ENCODE results near the gene VSTM2L.

Gene VSTM2L

DNA sequence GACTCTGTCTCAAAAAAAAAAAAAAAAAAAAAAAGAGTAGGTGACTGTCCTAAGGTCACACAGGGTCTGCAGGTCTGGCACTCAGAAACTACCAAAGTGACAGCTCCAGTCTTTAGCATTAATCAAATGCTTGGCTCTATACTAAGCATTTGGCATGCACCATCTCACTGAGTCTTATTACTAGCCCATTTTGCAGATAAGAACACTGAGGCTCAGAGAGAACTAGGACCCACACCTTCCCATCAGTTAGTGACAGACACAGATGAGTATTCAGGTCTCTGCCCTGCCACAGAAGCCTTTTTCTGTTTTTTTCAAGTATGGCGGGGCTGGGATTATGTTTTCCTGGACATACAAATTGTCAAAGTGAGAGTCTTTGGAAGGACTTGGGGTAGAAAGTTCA lies 23.1 kb upstream of the VSTM2L start:
- DNase-seq: no peak

- no peak for DNase-seq
Measured at GRCh38 chr20:37880726-37881591, 22.0 kb upstream of the VSTM2L start.

GRCh38 chr20:37881601-37882343 lies 21.2 kb upstream of the VSTM2L start:
- DNase-seq: no peak

DNA sequence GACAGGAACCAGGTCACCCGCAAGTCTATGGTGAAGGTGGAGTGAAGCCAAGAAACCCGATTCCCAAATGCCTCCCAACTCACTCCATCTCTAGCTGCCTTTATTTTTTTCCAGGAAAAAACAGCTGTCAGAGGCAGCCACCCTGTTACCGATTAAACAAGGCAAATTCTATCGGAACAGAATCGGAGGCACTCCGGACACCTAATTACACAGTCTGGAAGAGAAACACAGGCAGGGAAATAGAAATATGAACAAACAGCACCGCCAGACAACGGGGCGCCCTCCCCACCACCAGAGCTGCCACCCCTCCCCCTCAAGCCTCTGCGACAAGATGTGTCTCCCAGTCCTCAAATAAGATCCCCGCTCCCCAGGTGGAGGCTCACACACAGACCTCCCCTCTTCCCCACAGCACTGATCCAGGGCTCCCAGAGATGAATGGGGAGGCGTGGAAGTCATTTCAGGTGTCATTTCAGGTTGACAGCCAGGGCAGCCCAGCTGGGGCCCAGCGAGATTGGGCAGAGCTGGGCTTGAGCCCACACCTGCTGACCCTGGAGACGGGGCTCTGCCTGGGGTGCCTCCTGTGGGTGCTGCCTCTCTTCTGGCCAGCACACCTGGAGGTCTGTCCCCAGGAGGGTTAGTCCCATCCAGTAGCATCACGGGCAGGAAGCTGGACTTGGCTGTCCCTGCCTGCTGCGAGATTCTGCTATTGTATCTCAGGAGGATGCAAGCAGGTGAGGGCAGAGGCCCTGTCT lies 19.8 kb upstream of the VSTM2L start:
- no peak for DNase-seq

- DNase-seq: no peak
Measured at GRCh38 chr20:37885042-37885441, 17.9 kb upstream of the VSTM2L start.

DNA sequence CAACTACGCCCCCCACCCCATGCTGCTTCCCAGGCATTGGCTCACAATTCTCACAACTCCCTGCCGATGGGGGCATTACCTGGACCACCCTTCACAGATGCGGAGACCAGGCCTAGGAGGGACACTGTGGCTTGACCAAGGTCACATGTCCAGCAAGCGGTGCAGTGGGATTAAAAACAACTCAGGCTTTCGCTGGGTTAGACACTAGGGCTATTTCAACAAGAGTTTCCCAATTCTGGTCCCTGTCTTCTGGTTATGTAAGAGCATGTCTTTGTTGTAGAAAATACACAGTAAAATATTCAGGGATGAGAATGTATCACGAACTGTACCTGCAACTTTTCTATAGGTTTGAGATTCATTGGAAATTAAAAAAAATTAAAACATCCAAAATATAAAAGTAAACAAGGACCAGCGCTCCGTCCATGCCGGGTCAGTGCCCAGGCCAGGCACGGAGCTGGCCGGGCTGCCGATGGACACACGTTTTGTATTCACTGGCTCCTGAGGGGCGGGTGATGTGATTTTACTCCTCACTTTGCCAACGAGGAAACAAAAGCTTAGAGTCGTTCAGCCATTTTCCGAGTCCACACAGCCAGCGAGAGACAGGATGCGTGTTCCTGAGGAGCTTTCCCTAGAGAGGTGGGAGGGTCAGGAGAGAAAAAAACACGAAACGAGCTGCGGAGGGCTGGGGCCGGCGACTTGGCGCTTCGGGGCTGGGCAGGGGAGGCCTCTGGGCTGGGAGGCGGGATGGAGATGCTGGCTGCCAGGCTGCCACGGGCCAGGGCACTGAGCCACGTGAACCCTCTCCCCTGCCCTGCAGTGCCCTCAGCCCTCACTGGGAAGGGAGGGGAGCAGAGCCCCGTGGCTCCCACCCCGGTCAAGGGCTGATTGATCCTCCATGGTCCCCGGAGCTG lies 17.1 kb upstream of the VSTM2L start:
- no peak for DNase-seq

GRCh38 chr20:37886851-37887297 lies 16.1 kb upstream of the VSTM2L start:
- no peak for DNase-seq

- DNase-seq: no peak
Measured at GRCh38 chr20:37888641-37889040, 14.3 kb upstream of the VSTM2L start.

- no peak for DNase-seq
Measured at GRCh38 chr20:37890108-37890507, 12.8 kb upstream of the VSTM2L start.

DNA sequence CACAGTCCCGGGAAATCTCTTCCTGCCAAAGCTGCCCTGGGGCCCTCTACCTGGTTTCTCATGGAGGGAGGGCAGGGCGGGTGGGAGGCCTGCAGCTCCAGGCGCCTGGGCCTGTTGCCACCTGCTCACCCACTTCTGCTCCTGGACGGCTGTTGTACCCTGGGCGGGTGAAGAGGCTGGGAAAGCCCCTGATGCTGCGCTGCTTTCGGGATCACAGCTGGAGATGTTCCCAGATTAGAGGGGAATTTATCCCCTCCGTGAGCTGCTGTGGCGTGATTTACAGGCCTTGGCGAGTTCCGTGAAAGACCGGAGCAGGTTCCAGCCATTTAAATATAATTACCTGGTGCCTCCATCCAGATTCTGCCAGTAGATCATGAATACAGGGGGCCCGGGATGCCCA lies 12.3 kb upstream of the VSTM2L start:
- DNase-seq: no peak

- no peak for DNase-seq
Measured at GRCh38 chr20:37892001-37892400, 10.9 kb upstream of the VSTM2L start.

DNA sequence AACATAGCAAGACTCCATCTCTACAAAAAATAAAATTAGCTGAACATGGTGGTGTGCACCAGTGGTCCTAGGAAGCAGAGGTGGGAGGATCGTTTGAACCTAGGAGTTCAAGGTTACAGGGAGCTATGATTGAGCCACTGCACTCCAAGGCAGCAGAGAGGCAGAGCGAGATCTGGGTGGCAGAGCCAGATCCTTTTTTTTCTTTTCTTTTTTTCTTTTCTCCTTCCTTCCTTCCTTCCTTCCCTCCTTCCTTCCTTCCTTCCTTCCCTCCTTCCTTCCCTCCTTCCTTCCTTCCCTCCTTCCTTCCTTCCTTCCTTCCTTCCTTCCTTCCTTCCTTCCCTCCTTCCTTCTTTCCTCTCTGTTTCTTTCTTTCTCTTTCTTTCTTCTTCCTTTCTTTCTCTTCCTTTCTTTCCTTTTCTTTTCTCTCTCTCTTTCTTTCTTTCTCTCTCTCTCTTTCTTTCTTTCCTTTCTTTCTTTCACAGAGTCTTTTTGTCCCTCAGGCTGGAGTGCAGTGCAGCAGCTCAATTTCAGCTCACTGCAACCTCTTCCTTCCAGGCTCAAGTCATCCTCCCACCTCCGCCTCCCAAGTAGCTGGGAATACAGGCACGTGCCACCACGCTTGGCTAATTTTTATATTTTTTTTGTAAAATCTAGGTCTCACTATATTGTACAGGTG lies 9.2 kb upstream of the VSTM2L start:
- no peak for DNase-seq

DNA sequence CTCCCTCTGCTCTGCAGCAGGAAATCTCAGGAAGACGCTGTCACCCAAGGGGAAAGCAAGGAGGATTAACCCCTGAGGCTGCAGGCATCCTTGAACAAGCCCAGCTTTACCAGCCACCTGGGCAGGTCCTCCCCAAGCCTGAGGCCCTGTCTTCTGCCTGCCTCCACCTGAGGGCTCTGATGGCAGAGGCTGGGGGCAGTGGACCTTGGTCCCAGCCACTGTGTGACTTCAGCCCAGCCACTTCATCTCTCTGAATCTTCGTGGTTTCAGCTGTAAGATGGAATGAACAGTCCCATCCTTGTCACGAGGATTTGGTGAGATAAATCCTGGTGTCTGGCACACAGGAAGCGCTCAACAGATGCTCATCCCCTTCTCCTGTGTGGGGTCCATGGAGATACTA lies 8.5 kb upstream of the VSTM2L start:
- no peak for DNase-seq

DNA sequence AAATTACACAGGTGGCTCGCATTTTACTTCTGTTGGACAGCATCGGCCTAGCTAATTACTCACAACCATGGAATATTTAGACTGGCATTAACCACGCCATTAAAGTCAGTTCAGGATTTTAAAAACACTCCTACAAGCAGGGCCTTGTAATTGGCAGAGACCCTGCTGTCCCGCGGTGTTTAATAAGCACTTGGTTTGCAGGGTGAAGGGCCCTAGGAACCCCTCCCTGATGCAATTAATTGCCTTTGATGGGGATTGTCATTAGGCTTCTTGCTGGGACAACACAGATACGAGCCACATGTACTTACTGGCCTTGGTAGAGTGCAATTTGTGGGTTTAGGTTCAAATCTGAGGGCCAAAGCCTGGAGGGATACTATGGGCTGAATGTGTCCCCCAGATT lies 7.8 kb upstream of the VSTM2L start:
- no peak for DNase-seq

- DNase-seq: no peak
Measured at GRCh38 chr20:37896932-37897548, 5.9 kb upstream of the VSTM2L start.

DNA sequence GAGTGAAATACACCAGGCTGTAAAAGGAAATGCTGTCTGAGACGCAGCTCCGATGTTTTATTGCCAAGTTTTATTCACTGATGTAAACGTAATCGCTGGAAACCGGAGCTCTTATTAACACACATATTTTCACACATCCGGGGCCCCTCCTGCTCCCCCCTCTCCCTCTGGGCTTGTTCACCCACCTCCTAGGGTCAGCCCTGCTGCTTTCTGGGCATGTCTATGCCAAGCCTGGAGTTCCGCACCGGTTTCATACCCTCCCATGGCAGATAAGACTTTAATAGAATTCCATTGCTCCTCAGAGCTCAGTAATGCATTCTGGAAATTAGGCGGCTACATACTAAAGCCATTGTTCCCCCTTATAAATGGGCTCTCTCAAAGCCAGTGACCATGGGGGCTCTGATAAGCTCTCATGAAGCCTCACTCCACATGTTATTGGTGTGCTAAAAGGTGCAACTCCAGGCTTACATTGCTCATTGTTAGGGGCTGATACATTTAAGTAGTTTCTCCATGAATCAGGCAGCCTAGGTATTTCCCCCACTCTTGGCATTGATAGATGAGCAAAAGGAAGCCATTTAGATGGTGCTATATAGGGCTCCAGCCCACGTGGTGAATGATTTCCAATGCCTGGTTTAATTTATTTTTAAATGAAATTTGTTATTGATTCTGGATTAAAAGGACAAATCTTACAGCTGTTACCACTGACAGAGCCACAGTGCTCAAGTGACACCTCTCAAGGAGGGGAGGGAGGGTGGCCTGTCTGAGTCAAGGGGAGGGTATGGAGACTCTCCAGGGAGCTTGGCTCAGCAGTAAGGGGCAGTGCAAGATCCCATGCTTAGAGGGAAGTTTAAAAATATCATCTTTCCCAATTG lies 4.5 kb upstream of the VSTM2L start:
- no peak for DNase-seq

GRCh38 chr20:37899105-37900045 lies 3.6 kb upstream of the VSTM2L start:
- no peak for DNase-seq

- DNase-seq: no peak
Measured at GRCh38 chr20:37901240-37901639, 1.7 kb upstream of the VSTM2L start.
